ENCODE results near the gene STK24. TPM values are rescaled to one million over a fixed set of nuclear protein-coding genes. Genes with fewer than 3 reads are reported as not detected.

STK24 gene
- total RNA-seq, 1 donor from 2014 or later, result 53.8 TPM

GRCh38 chr13:98533912-98534311 is 43.0 kb downstream of the STK24 start:
- DNase-seq, result no peak

- DNase-seq, result no peak
Observed at GRCh38 chr13:98532254-98532653, 44.7 kb downstream of the STK24 start.

- DNase-seq, result no peak
Observed at GRCh38 chr13:98530217-98530616, 46.7 kb downstream of the STK24 start.

- DNase-seq, result no peak
Observed at GRCh38 chr13:98529171-98529570, 47.7 kb downstream of the STK24 start.

GRCh38 chr13:98528663-98529064 is 48.2 kb downstream of the STK24 start:
- DNase-seq, result no peak

GRCh38 chr13:98527526-98527925 is 49.4 kb downstream of the STK24 start:
- DNase-seq, result no peak

- DNase-seq, result no peak
Observed at GRCh38 chr13:98526182-98526512, 50.8 kb downstream of the STK24 start.

- no peak for DNase-seq
Observed at GRCh38 chr13:98525456-98526181, 51.3 kb downstream of the STK24 start.

- DNase-seq, result no peak
Observed at GRCh38 chr13:98524793-98525192, 52.1 kb downstream of the STK24 start.

- DNase-seq, result no peak
Observed at GRCh38 chr13:98524391-98524790, 52.5 kb downstream of the STK24 start.

GRCh38 chr13:98523455-98524102 is 53.3 kb downstream of the STK24 start:
- DNase-seq, result no peak

GRCh38 chr13:98522371-98522770 is 54.5 kb downstream of the STK24 start:
- DNase-seq, result no peak

GRCh38 chr13:98521461-98522247 is 55.3 kb downstream of the STK24 start:
- no peak for DNase-seq

GRCh38 chr13:98520674-98521449 is 56.0 kb downstream of the STK24 start:
- no peak for DNase-seq

GRCh38 chr13:98519976-98520375 is 56.9 kb downstream of the STK24 start:
- DNase-seq, result no peak

GRCh38 chr13:98517576-98518310 is 59.2 kb downstream of the STK24 start:
- no peak for DNase-seq

- no peak for DNase-seq
Observed at GRCh38 chr13:98515818-98516465, 61.0 kb downstream of the STK24 start.

GRCh38 chr13:98514288-98514687 is 62.6 kb downstream of the STK24 start:
- DNase-seq, result no peak

GRCh38 chr13:98513837-98514236 is 63.1 kb downstream of the STK24 start:
- DNase-seq, result no peak

- DNase-seq, result no peak
Observed at GRCh38 chr13:98512774-98513665, 63.9 kb downstream of the STK24 start.
